B cell (primary cell): ENCODE results near the gene VWA5B1. TPM values are rescaled to one million over a fixed set of nuclear protein-coding genes. Genes with fewer than 3 reads are reported as not detected.

ENCODE experiments used
- ATAC-seq: fragments of 200-7000 bp; cut with Tn5 transposase; one replicate; pipeline ENCODE4 v1.10.0; 2021; ENCODE audit warnings: low read depth, mild to moderate bottlenecking, moderate number of reproducible peaks, moderate library complexity
- CTCF ChIA-PET: fragments of 350-600 bp; sonication (Branson Sonifier 250); formaldehyde crosslinking; loops from one replicate; lab custom pipeline; 2021; ENCODE audit warnings: antibody characterized with exemption, inconsistent platforms; lab: Charles Lee
- POLR2A ChIA-PET: fragments of 350-600 bp; sonication (Branson Sonifier 250); formaldehyde crosslinking; loops from one replicate; lab custom pipeline; 2021; ENCODE audit warnings: antibody characterized with exemption; lab: Charles Lee
- DNase-seq: peaks from one replicate; pipeline ENCODE4 v3.0.0; 2013
- H2AFZ ChIP-seq: 2 replicates; pipeline ENCODE4 v1.6.1; 2012; ENCODE audit warnings: mild to moderate bottlenecking, low read depth, low read length; ENCODE audit not compliant: insufficient read depth, poor library complexity, severe bottlenecking
- H3K27ac ChIP-seq, 2 donors: 1 replicate in 1 of 2; 2 replicates in 1 of 2; pipeline ENCODE4 v1.5.1; 2012 to 2013; ENCODE audit warnings: low read length in 2 of 2, mild to moderate bottlenecking in 2 of 2, moderate library complexity in 1 of 2
- H3K27me3 ChIP-seq, 4 experiments: fragments of 200-600 bp in 1 of 4; sonication (generic) in 1 of 4; replicated peaks in 1 of 4; 1 replicate in 2 of 4; 2 replicates in 2 of 4; pipeline versions ENCODE4 v1.6.1 to v1.7.0; 2013 to 2016; ENCODE audit warnings: low read length in 3 of 4, mild to moderate bottlenecking in 2 of 4, mixed read lengths in 1 of 4, moderate library complexity in 1 of 4; ENCODE audit not compliant: insufficient read depth in 4 of 4, control insufficient read depth in 3 of 4; ENCODE audit errors: control extremely low read depth in 1 of 4
- H3K36me3 ChIP-seq, 2 experiments: replicated peaks in 1 of 2; 1 replicate in 1 of 2; 2 replicates in 1 of 2; pipeline versions ENCODE4 v1.6.1 to v1.7.1; 2013; ENCODE audit warnings: low read length in 1 of 2; ENCODE audit not compliant: insufficient read depth in 2 of 2, control insufficient read depth in 1 of 2; ENCODE audit errors: control extremely low read depth in 1 of 2, extremely low read depth in 1 of 2
- H3K4me1 ChIP-seq, 2 donors: fragments of 200-600 bp in 1 of 2; sonication (generic) in 1 of 2; 1 replicate in 1 of 2; 2 replicates in 1 of 2; pipeline versions ENCODE4 v1.5.1 to v1.6.1; 2013 to 2017; ENCODE audit warnings: low read length in 2 of 2; ENCODE audit not compliant: control insufficient read depth in 2 of 2, insufficient read depth in 2 of 2
- H3K4me2 ChIP-seq: replicated peaks from 2 replicates; pipeline ENCODE3; 2012; ENCODE audit warnings: mild to moderate bottlenecking, low read depth, low read length; ENCODE audit not compliant: poor library complexity, severe bottlenecking
- H3K4me3 ChIP-seq, 5 experiments: fragments of 200-600 bp in 1 of 5; sonication (generic) in 1 of 5; 1 replicate in 3 of 5; 2 replicates in 2 of 5; pipeline versions ENCODE4 v1.5.1 to v1.7.0; 2011 to 2016; ENCODE audit warnings: low read length in 4 of 5, mild to moderate bottlenecking in 4 of 5, low read depth in 2 of 5, control low read depth in 1 of 5, moderate library complexity in 1 of 5; ENCODE audit not compliant: insufficient read depth in 1 of 5; ENCODE audit errors: control extremely low read depth in 1 of 5, extremely low read depth in 1 of 5
- H3K79me2 ChIP-seq: fragments of 200-600 bp; sonication (generic); one replicate; pipeline ENCODE4 v1.6.0; 2016; ENCODE audit warnings: low read length; ENCODE audit not compliant: control insufficient read depth, insufficient read depth
- H3K9ac ChIP-seq: fragments of 200-600 bp; sonication (generic); 2 replicates; pipeline ENCODE4 v1.6.1; 2017; ENCODE audit warnings: mild to moderate bottlenecking, low read length, moderate library complexity
- H3K9me3 ChIP-seq, 3 donors: one replicate each; pipeline versions ENCODE4 v1.6.1 to v1.7.1; 2013; ENCODE audit warnings: low read length in 2 of 3; ENCODE audit not compliant: control insufficient read depth in 2 of 3, insufficient read depth in 1 of 3; ENCODE audit errors: control extremely low read depth in 1 of 3
- H4K20me1 ChIP-seq: 2 replicates; pipeline ENCODE4 v1.6.0; 2012; ENCODE audit warnings: mild to moderate bottlenecking, low read length; ENCODE audit not compliant: insufficient read depth, control insufficient read depth, poor library complexity, severe bottlenecking
- H3K27ac Mint-ChIP-seq: one replicate; pipeline ENCODE4 v1.8.0; 2021; ENCODE audit warnings: mixed read lengths
- H3K27me3 Mint-ChIP-seq: one replicate; pipeline ENCODE4 v1.8.0; 2021; ENCODE audit warnings: mixed read lengths
- H3K4me1 Mint-ChIP-seq: one replicate; pipeline ENCODE4 v1.8.0; 2021; ENCODE audit warnings: mixed read lengths
- H3K4me3 Mint-ChIP-seq: one replicate; pipeline ENCODE4 v1.8.0; 2021; ENCODE audit warnings: mixed read lengths
- H3K9me3 Mint-ChIP-seq: one replicate; pipeline ENCODE4 v1.8.0; 2022; ENCODE audit warnings: mixed read lengths; ENCODE audit not compliant: insufficient read depth
- CTCF ChIP-seq: fragments of 200-600 bp; IDR thresholded peaks from one replicate; pipeline ENCODE4 v1.8.0; 2022; ENCODE audit warnings: antibody characterized with exemption, mild to moderate bottlenecking
- EZH2 ChIP-seq: IDR thresholded peaks from 2 replicates; pipeline ENCODE4 v1.6.1; 2012; ENCODE audit warnings: borderline replicate concordance, low read depth, mild to moderate bottlenecking, moderate library complexity, low read length; ENCODE audit not compliant: insufficient read depth, poor library complexity, severe bottlenecking
- WGBS: methylation state at CpG from one replicate; pipeline ENCODE4 v1.1.5; 2013; ENCODE audit warnings: missing lambda C conversion rate; ENCODE audit not compliant: insufficient coverage; 5-methylcytosine and 5-hydroxymethylcytosine counted together
- intact Hi-C: fragments of 100-400 bp; cut with micrococcal nuclease; formaldehyde crosslinking; loops from one replicate; pipeline ENCODE4 v1.10.0; 2022
- polyA plus RNA-seq: library from polyadenylated mRNA; depleted of rRNA; stranded (reverse); fragments of >200 nt; gene quantifications from 2 replicates; pipeline ENCODE4 v1.2.3, GENCODE V29; 2012
- total RNA-seq, 2 donors: library from RNA; stranded (reverse); fragments of 120-200 nt in 1 of 2; gene quantifications; 1 replicate in 1 of 2; 2 replicates in 1 of 2; pipeline versions ENCODE4 v1.2.3 to v1.2.4, GENCODE V29; 2013 to 2022

Gene VWA5B1
- total and polyA plus RNA-seq, 2 donors (not counting 1 experiment from before 2014, with no cell fraction given): not detected

- Histone ChIP-seq H3K27me3 (peaks cover 0 to 17% (median under 1%) of the 10 kb centered on the region in 4 experiments), H3K4me2 (no peak overlapping the region), H3K79me2 (no peaks in the 10 kb centered on the region), H4K20me1 (no peaks in the 10 kb centered on the region), H3K9ac (no peak overlapping the region), H3K4me3 (no peak overlapping the region), H3K36me3 (no peaks in the 10 kb centered on the region), H3K4me1 (peaks cover 5 to 8% of the 10 kb centered on the region in 2 donors), H3K9me3 (no peaks in the 10 kb centered on the region), H2AFZ (no peak overlapping the region), H3K27ac (no peak overlapping the region)
- Mint-ChIP-seq H3K4me1 (peaks cover 8% of the 10 kb centered on the region), H3K27ac (no peak overlapping the region), H3K9me3 (no peaks in the 10 kb centered on the region), H3K4me3 (no peak overlapping the region), H3K27me3 (peaks cover 35% of the 10 kb centered on the region)
- TF ChIP-seq EZH2 (no peak), CTCF (no peak)
- POLR2A ChIA-PET: interaction anchor here (0.6 kb wide), 1 partner anchor 226 kb away, joined by 3 read pairs; no protein-coding TSS in a partner anchor
- 77% methylated on average over 6 of the region's 8 CpGs for WGBS
- intact Hi-C loops: no loop called here
- DNase-seq: no peak
- CTCF ChIA-PET: interaction anchor here (1.3 kb wide), 1 partner anchor 168 kb away, joined by 4 read pairs; no protein-coding TSS in a partner anchor
- no peak for ATAC-seq
Measured at GRCh38 chr1:20324704-20325406, 34.2 kb downstream of the VWA5B1 start.

- Histone ChIP-seq H3K4me3 (no peak overlapping the region), H3K9ac (no peak overlapping the region), H3K4me1 (peaks cover 5 to 8% of the 10 kb centered on the region in 2 donors), H3K79me2 (no peaks in the 10 kb centered on the region), H4K20me1 (no peaks in the 10 kb centered on the region), H2AFZ (no peak overlapping the region), H3K36me3 (no peaks in the 10 kb centered on the region), H3K4me2 (no peak overlapping the region), H3K27ac (no peak overlapping the region), H3K9me3 (no peaks in the 10 kb centered on the region), H3K27me3 (peaks cover 0 to 22% (median under 1%) of the 10 kb centered on the region in 4 experiments)
- TF ChIP-seq EZH2: no peak
- no peak for TF ChIP-seq CTCF
- no peak for DNase-seq
- H3K9me3 Mint-ChIP-seq: no peaks in the 10 kb centered on the region
- 63% methylated on average over 1 of the region's 3 CpGs for WGBS
- POLR2A ChIA-PET: no interaction called here
- CTCF ChIA-PET: no interaction called here
- H3K4me1 Mint-ChIP-seq: peaks cover 8% of the 10 kb centered on the region
- H3K4me3 Mint-ChIP-seq: no peak overlapping the region
- intact Hi-C loops: no loop called here
- H3K27ac Mint-ChIP-seq: no peak overlapping the region
- no peak for ATAC-seq
- H3K27me3 Mint-ChIP-seq: peaks cover 35% of the 10 kb centered on the region
Measured at GRCh38 chr1:20325407-20325843, 34.8 kb downstream of the VWA5B1 start.
